Erythroblast (primary cell): ENCODE data around the gene DOCK2.
"Not testable (repeated sequence)": the region's sequence is repeated elsewhere in the genome, so short reads cannot be mapped to it uniquely, and the experiment has no call there.

Experiments used
- DNase-seq, 2 experiments: peaks; one replicate each; lab custom pipeline; 2025; lab: John Stamatoyannopoulos, UW
- GATA1 ChIP-seq: IDR thresholded peaks from 2 replicates; pipeline ENCODE4 v1.6.1; 2011; ENCODE audit warnings: low read depth, mild to moderate bottlenecking, control low read depth, low read length, moderate library complexity
- POLR2A ChIP-seq: IDR thresholded peaks from 2 replicates; pipeline ENCODE4 v1.6.1; 2011; ENCODE audit warnings: mild to moderate bottlenecking, low read length

Gene DOCK2

DNA sequence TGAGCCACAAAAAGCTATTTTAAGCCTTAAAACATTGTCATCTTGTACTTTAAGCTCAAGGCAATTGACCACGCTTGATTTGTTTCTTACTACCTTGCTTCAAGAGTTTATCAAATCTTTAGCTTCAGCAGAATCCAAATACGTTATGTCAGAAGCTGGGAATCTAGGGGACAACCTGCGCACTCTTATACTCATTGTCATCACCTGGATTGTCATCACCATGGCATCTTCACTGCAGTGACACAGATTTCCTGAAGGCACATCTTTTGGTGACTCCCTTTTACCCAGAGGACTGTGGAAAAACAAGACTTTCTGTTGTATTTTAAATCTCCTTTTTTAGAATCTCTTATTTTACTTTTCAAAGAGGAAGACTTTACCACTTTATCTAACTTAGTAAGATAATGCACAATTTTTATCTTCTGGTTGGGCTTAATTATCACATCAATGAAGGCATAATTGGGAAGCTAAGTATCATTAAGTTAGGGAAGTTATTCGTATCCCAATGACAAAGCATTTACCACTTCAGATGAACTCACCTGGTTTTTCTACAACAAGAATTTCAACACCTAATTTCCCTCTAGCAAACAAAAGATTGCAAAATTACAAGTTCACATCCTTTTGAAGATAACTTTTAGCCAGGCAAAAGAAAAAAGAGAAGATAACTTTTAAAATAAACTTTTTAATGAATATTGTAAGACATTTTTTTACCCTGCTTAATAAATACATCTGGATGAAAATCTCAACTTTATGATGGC is 162.0 kb downstream of the DOCK2 start:
- no peak for TF ChIP-seq POLR2A
- TF ChIP-seq GATA1 = no peak
- DNase-seq = no peak

DNA sequence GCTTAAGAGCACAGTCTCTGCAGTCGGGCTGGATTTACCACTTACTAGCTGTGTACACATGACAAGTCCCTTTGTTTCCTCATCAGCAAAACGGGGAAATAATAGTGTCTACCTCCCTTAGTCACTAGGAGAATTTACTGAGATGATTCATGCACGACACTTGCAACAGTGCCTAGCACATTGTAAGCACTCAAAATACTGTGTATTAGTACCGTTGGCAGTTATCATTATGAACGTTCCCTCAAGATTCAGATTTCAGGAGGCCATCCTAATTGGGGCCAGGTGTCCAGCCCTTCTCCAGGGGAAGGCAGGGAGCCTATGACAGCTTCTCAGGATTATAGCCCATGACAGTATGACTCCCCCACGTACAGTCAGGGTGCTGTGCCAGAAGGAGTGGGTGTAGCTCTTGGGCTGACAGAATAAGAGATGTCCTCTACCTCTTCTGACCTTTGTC is 164.3 kb downstream of the DOCK2 start:
- DNase-seq = peak in 1 of 2 experiments; percentile 11
- TF ChIP-seq POLR2A = no peak
- no peak for TF ChIP-seq GATA1

GRCh38 chr5:169801781-169802180 is 164.7 kb downstream of the DOCK2 start:
- no peak for TF ChIP-seq POLR2A
- no peak for DNase-seq

DNA sequence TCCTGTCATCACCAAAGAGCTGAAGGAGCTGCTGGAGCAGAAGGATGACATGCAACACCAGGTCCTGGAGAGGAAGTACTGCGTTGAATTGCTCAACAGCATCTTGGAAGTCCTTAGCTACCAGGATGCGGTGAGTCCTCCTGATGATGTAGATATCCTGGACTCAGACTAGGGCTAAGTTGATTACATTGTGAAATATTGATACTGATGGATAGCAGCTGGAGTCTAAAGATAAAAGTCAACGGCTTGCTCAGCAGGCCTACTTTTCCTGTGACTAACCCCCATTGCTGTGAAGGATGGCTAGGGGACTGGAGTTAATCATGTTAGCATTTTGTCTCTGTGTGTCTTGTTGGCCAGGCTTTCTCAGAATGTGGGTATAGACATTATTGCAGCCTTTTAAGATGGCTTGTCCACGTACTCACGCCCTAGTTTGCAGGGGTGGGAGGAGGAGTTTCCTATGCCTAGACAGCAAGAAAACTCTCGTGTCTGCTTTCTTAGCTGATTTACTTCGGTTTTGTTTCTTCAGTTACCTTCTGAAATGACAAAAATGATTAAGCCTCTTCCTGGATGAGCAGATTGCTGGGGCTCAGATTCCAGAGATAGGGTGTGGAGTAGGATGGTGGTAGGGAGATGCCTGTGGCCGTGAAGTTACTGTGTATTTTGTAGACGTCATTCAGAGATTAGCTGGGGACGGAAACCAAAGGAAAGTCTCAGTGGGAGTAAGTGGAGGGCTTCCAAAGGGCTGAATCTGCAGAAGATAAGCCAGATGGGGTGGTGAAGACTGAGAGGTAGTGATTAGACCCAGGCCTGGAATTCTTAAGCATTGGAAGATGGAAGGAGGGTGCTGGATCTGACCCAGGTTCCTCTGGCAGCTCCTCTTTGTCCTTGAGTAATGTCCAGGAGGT is 166.3 kb downstream of the DOCK2 start:
- no peak for TF ChIP-seq GATA1
- TF ChIP-seq POLR2A = no peak

GRCh38 chr5:169804861-169805260 is 167.8 kb downstream of the DOCK2 start:
- no peak for TF ChIP-seq POLR2A
- DNase-seq = no peak

More for the DNA sequence above, 166.3 kb downstream of the DOCK2 start:
- DNase-seq = peak; percentile 42 to 83

DNA sequence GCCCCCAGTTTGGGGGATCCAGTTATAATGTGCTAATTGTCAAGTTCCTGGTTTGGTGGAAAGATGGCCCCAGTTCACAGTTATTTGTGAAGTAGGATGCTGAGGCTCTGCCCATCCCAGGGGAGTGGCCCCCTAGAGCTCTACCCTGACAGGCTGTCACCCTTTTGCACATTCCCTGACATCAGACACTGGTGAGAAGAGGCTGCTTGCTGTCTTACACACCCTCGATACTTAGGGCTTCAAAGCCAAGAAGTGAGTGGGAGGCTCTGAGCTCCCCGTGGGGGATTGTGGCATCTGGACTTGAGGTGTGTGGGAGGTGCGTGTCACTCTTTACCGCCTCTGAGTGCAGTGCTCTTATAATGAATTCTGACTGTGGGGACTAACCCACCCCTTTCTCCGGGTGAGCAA is 168.5 kb downstream of the DOCK2 start:
- DNase-seq = no peak
- TF ChIP-seq POLR2A (no peak), GATA1 (no peak)

DNA sequence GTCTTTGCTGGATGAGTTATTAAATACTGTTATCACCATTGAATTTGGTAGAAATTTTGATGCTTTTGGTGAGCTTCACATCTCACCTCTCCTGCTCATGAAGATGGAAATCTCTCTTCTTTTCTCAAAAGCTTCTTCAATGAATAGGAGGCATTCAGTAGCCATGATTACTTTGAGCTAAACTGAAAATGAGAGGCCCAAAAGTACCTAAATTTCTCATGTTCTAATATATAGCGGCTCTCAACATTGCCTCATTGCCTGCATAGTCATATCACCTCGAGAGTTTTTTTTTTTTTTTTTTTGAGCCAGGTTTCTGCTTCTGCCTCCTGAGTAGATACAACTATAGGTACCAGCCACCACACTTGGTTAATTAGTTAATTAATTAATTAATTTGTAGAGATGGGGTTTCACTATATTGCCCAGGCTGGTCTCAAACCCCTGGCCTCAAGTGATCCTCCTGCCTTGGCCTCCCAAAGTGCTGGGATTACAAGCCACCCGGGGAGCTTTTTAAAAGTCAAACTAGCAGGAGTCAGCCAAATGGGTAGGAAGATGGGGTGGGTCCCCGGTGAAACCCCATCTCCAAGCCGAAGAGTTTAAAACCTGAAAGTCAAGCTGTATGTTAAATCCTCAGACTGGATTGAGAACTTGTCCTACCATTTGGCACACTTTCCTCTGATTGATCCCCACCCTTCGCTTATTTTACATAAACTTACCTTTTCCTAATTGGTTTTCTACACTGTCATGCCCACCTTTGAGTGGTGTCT is 169.0 kb downstream of the DOCK2 start:
- no peak for DNase-seq
- TF ChIP-seq POLR2A (no peak), GATA1 (no peak)

GRCh38 chr5:169808118-169808581 is 171.1 kb downstream of the DOCK2 start:
- no peak for DNase-seq
- TF ChIP-seq POLR2A (no peak), GATA1 (no peak)

- not testable (repeated sequence) for DNase-seq
These were observed 171.8 kb downstream of the DOCK2 start for GRCh38 chr5:169808880-169809279.

GRCh38 chr5:169809281-169809680 is 172.2 kb downstream of the DOCK2 start:
- TF ChIP-seq POLR2A = no peak
- TF ChIP-seq GATA1 = no peak
- no peak for DNase-seq

DNA sequence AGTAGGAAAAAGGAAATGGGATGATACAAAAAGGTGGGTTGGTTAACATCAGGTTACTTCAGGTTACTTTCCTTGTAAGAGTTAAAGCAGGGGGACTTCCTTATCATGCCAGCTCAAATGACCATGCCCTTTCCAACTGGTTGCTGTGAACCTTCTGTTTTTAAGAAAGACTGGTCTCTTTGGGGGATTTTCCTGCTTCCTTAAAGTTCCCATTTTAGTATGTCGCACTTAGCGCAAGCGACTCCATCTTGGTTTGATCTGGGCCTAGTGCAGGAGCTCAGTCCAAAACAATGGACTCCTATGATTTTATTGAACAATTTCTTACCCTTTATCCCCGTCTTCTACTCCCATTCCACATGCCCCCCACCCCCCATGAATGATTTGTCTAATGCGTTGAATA is 173.4 kb downstream of the DOCK2 start:
- no peak for DNase-seq
- TF ChIP-seq GATA1 (no peak), POLR2A (no peak)

DNA sequence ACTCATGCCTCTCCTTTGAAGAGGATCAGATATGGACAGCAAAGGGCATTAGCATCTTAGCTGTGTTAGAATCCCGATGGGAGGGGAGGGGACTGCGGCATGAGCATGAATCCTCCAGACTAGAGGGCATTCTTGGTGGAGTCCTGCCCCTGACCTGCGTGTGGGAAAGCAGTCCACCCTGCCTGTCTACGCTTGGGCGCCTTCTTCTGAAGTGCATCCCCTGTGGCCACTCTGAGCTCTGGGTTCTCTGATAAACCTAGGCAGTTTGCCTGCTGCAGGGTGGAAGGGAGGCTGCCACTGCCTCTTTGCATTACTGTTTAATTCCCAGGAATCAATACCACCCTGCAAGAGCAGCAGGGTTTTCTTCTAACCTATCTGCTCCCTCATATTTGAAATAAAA is 173.9 kb downstream of the DOCK2 start:
- TF ChIP-seq GATA1 (no peak), POLR2A (no peak)
- no peak for DNase-seq

- no peak for DNase-seq
- TF ChIP-seq POLR2A = no peak
- TF ChIP-seq GATA1 = no peak
These were observed 174.6 kb downstream of the DOCK2 start for GRCh38 chr5:169811680-169812079.
